Measurements from ENCODE around the gene RNLS.

The RNLS gene

DNA sequence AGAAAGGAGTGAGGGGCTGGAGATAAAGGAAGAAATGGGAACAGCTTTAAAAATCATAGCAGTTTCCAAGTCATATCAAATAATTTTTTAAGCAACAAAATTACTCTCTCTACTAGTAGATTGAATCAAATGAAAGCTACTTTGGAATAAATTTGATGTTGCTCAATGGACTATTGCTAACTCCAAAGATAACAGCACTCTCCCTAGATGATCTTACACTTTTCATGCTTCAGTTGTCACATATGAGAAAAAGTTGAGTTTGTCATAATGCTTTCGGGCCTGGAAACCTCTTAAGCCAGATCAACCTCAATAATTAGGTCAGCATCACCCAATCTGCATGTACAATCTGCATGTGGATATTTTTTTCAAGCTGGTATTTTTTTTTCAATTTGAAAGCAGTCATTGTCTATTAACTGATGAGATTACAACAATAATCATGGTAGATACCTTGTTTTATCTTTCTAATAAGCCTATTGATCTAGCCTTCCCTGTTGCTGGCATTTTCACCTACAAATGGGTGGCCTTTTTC is 34.7 kb upstream of the RNLS start (continued):
- TF ChIP-seq, protein P1, sequence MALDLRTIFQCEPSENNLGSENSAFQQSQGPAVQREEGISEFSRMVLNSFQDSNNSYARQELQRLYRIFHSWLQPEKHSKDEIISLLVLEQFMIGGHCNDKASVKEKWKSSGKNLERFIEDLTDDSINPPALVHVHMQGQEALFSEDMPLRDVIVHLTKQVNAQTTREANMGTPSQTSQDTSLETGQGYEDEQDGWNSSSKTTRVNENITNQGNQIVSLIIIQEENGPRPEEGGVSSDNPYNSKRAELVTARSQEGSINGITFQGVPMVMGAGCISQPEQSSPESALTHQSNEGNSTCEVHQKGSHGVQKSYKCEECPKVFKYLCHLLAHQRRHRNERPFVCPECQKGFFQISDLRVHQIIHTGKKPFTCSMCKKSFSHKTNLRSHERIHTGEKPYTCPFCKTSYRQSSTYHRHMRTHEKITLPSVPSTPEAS (tag by site-specific recombination; IDR thresholded peaks at IDR 0.05): no peak
- TF ChIP-seq, protein P2, sequence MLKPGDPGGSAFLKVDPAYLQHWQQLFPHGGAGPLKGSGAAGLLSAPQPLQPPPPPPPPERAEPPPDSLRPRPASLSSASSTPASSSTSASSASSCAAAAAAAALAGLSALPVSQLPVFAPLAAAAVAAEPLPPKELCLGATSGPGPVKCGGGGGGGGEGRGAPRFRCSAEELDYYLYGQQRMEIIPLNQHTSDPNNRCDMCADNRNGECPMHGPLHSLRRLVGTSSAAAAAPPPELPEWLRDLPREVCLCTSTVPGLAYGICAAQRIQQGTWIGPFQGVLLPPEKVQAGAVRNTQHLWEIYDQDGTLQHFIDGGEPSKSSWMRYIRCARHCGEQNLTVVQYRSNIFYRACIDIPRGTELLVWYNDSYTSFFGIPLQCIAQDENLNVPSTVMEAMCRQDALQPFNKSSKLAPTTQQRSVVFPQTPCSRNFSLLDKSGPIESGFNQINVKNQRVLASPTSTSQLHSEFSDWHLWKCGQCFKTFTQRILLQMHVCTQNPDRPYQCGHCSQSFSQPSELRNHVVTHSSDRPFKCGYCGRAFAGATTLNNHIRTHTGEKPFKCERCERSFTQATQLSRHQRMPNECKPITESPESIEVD (tag by site-specific recombination; IDR thresholded peaks at IDR 0.05): no peak
- TF ChIP-seq, protein P3, sequence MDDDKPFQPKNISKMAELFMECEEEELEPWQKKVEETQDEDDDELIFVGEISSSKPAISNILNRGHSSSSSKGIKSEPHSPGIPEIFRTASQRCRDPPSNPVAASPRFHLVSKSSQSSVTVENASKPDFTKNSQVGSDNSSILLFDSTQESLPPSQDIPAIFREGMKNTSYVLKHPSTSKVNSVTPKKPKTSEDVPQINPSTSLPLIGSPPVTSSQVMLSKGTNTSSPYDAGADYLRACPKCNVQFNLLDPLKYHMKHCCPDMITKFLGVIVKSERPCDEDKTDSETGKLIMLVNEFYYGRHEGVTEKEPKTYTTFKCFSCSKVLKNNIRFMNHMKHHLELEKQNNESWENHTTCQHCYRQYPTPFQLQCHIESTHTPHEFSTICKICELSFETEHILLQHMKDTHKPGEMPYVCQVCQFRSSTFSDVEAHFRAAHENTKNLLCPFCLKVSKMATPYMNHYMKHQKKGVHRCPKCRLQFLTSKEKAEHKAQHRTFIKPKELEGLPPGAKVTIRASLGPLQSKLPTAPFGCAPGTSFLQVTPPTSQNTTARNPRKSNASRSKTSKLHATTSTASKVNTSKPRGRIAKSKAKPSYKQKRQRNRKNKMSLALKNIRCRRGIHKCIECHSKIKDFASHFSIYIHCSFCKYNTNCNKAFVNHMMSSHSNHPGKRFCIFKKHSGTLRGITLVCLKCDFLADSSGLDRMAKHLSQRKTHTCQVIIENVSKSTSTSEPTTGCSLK (tag by site-specific recombination; IDR thresholded peaks at IDR 0.05): no peak
- TF ChIP-seq ZNF558 (tag by site-specific recombination; IDR thresholded peaks at IDR 0.05) (no peak), ZNF514 (tag by site-specific recombination; IDR thresholded peaks at IDR 0.05) (no peak), ZNF146 (tag by site-specific recombination; IDR thresholded peaks at IDR 0.05) (no peak), FEZF1 (tag by site-specific recombination; IDR thresholded peaks at IDR 0.05) (no peak), MEIS1 (CRISPR knock-in tag; IDR thresholded peaks at IDR 0.05; ENCODE audit: borderline replicate concordance) (no peak)
- TF ChIP-seq, protein P4, sequence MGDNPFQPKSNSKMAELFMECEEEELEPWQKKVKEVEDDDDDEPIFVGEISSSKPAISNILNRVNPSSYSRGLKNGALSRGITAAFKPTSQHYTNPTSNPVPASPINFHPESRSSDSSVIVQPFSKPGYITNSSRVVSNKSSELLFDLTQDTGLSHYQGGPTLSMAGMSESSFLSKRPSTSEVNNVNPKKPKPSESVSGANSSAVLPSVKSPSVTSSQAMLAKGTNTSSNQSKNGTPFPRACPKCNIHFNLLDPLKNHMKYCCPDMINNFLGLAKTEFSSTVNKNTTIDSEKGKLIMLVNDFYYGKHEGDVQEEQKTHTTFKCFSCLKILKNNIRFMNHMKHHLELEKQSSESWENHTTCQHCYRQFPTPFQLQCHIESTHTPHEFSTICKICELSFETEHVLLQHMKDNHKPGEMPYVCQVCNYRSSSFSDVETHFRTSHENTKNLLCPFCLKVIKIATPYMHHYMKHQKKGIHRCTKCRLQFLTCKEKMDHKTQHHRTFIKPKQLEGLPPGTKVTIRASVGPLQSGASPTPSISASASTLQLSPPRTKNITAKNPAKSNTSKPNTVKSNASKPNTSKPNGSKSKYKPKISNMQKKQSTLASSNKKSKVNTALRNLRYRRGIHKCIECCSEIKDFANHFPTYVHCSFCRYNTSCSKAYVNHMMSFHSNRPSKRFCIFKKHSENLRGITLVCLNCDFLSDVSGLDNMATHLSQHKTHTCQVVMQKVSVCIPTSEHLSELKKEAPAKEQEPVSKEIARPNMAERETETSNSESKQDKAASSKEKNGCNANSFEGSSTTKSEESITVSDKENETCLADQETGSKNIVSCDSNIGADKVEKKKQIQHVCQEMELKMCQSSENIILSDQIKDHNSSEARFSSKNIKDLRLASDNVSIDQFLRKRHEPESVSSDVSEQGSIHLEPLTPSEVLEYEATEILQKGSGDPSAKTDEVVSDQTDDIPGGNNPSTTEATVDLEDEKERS (tag by site-specific recombination; IDR thresholded peaks at IDR 0.05): no peak

DNA sequence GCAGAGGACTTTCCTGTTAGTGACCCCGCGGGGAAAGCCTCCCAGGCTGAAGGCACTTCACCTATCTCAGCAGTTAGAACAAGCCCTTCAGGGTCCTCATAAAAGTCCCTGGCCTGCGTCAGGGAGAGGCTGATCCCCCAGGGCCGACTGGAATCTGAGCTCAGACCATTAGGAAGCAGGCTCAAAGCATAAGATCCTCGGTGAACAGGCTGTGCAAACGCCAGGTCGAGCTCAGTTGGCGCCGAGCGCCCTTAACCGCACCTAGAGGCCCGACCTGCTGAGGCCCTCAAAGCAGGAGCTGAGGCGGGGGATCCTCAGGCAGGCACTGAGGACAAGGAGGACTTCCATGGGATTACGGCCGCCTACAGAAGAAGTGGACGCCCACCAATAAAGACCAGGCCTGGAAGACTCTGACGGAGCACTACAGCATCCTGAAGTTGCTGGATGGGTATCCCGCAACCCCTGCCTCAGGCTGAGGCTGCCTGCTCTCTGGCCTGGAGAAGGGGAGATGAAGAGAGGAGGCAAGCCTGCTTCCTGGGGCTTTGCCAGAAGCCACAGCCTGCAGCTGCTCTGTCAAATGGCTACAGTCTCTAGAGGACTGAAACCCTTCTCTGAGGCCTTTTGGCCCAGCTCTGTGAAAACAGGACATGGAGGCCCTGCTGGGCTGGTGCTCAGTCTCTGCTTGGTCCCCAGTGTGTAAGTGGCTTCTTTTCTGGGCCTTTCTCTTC is 33.3 kb upstream of the RNLS start:
- H3K27ac ChIP-seq (ENCODE audit: extremely low read depth, low read depth, low read length): no peak overlapping the region
- no peaks in the 10 kb centered on the region for H3K9me3 ChIP-seq (ENCODE audit: control insufficient read depth, insufficient read depth, low read depth, low read length)
- no peaks in the 10 kb centered on the region for H3K4me1 ChIP-seq (ENCODE audit: control insufficient read depth, insufficient read depth, low read length)
- H3K4me3 ChIP-seq (ENCODE audit: low read depth, low read length): no peak overlapping the region
- H3K36me3 ChIP-seq (ENCODE audit: control insufficient read depth in 2 of 2, insufficient read depth in 1 of 2, low read length in 2 of 2): no peaks in the 10 kb centered on the region
- TF ChIP-seq ZNF530 (tag by site-specific recombination; IDR thresholded peaks at IDR 0.05; ENCODE audit: low read depth) (no peak), ZNF10 (tag by site-specific recombination; IDR thresholded peaks at IDR 0.05) (no peak), ZNF416 (tag by site-specific recombination; IDR thresholded peaks at IDR 0.05) (no peak), ZFHX2 (tag by site-specific recombination; conservative IDR thresholded peaks at IDR 0.05) (no peak), GLIS2 (tag by site-specific recombination; IDR thresholded peaks at IDR 0.05) (no peak), TCF7L2 (IDR thresholded peaks at IDR 0.05; ENCODE audit: borderline replicate concordance, low read depth, low read length) (no peak), ZNF114 (tag by site-specific recombination; IDR thresholded peaks at IDR 0.05) (no peak), ZNF658 (tag by site-specific recombination; IDR thresholded peaks at IDR 0.05) (no peak), ZNF366 (tag by site-specific recombination; conservative IDR thresholded peaks at IDR 0.05) (no peak), ZNF423 (tag by site-specific recombination; IDR thresholded peaks at IDR 0.05) (no peak), ZNF292 (tag by site-specific recombination; IDR thresholded peaks at IDR 0.05; ENCODE audit: borderline replicate concordance, low read depth) (no peak), ZFP41 (tag by site-specific recombination; IDR thresholded peaks at IDR 0.05; ENCODE audit: borderline replicate concordance) (no peak), PRDM1 (tag by site-specific recombination; IDR thresholded peaks at IDR 0.05) (no peak), ZNF707 (tag by site-specific recombination; IDR thresholded peaks at IDR 0.05) (no peak), ZNF548 (tag by site-specific recombination; IDR thresholded peaks at IDR 0.05) (no peak), YY2 (tag by site-specific recombination; IDR thresholded peaks at IDR 0.05) (no peak)
- TF ChIP-seq, protein P1 (tag by site-specific recombination; IDR thresholded peaks at IDR 0.05): no peak
- ChIA-PET POLR2A (no interaction called here), CTCF (interaction anchor here (0.5 to 0.6 kb wide), 2 partner anchors 62 to 708 kb away, joined by 4 to 5 read pairs; no protein-coding TSS in a partner anchor)
